HL-60 (cell line): ENCODE data around the gene MMAB.

Source experiments
- TF ChIP-seq, protein P1 (sequence below): IDR thresholded peaks from one replicate; pipeline ENCODE4 v1.5.1; 2011; ENCODE audit warnings: low read length, control low read depth, inconsistent platforms; ENCODE audit not compliant: insufficient read depth
- TF ChIP-seq, protein P2 (sequence below): IDR thresholded peaks from 2 replicates; pipeline ENCODE4 v1.6.1; 2012; ENCODE audit warnings: low read depth; ENCODE audit not compliant: insufficient replicate concordance

DNA sequence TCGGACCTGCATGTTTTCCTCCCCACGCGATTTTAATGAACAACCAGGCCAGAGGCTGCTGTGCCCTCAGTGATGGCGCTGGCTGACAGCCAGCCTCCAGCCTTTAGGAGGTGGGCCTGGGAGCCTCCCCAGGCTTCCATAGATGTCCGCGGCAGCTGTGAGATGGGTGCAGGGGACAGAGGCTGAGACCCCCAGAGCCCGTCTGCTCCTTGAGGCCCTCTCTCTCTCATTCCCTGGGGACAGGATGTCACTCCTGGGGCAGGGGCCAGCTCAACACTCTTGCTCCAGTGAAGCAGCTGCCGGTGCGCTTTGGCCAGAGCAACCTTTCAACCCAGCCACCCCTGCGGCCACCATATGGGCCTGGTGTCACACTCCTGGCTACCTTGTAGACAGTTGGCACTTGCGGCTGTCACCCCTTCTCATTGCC is 25.1 kb upstream of the MMAB start:
- TF ChIP-seq, protein P1, sequence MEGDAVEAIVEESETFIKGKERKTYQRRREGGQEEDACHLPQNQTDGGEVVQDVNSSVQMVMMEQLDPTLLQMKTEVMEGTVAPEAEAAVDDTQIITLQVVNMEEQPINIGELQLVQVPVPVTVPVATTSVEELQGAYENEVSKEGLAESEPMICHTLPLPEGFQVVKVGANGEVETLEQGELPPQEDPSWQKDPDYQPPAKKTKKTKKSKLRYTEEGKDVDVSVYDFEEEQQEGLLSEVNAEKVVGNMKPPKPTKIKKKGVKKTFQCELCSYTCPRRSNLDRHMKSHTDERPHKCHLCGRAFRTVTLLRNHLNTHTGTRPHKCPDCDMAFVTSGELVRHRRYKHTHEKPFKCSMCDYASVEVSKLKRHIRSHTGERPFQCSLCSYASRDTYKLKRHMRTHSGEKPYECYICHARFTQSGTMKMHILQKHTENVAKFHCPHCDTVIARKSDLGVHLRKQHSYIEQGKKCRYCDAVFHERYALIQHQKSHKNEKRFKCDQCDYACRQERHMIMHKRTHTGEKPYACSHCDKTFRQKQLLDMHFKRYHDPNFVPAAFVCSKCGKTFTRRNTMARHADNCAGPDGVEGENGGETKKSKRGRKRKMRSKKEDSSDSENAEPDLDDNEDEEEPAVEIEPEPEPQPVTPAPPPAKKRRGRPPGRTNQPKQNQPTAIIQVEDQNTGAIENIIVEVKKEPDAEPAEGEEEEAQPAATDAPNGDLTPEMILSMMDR = no peak
- TF ChIP-seq, protein P2, sequence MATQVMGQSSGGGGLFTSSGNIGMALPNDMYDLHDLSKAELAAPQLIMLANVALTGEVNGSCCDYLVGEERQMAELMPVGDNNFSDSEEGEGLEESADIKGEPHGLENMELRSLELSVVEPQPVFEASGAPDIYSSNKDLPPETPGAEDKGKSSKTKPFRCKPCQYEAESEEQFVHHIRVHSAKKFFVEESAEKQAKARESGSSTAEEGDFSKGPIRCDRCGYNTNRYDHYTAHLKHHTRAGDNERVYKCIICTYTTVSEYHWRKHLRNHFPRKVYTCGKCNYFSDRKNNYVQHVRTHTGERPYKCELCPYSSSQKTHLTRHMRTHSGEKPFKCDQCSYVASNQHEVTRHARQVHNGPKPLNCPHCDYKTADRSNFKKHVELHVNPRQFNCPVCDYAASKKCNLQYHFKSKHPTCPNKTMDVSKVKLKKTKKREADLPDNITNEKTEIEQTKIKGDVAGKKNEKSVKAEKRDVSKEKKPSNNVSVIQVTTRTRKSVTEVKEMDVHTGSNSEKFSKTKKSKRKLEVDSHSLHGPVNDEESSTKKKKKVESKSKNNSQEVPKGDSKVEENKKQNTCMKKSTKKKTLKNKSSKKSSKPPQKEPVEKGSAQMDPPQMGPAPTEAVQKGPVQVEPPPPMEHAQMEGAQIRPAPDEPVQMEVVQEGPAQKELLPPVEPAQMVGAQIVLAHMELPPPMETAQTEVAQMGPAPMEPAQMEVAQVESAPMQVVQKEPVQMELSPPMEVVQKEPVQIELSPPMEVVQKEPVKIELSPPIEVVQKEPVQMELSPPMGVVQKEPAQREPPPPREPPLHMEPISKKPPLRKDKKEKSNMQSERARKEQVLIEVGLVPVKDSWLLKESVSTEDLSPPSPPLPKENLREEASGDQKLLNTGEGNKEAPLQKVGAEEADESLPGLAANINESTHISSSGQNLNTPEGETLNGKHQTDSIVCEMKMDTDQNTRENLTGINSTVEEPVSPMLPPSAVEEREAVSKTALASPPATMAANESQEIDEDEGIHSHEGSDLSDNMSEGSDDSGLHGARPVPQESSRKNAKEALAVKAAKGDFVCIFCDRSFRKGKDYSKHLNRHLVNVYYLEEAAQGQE = no peak
